WTC11 (cell line): ENCODE results near the gene U2AF2. TPM values are rescaled to one million over a fixed set of nuclear protein-coding genes. Genes with fewer than 3 reads are reported as not detected.

Experiments
- ATAC-seq: fragments of 200-7000 bp; cut with Tn5 transposase; 2 replicates; pipeline ENCODE4 v1.10.0; 2021; ENCODE audit warnings: mild to moderate bottlenecking, moderate library complexity
- CTCF ChIA-PET: fragments of 300-600 bp; sonication (Branson Sonifier 250); formaldehyde crosslinking; loops from one replicate; lab custom pipeline; 2021; ENCODE audit warnings: antibody characterized with exemption; lab: Charles Lee
- POLR2A ChIA-PET: fragments of 350-600 bp; sonication (Branson Sonifier 250); formaldehyde crosslinking; loops from one replicate; lab custom pipeline; 2021; ENCODE audit warnings: antibody characterized with exemption; lab: Charles Lee
- DNase-seq: peaks from one replicate; pipeline ENCODE4 v3.0.0; 2021; ENCODE audit warnings: low spot score
- H3K27ac Mint-ChIP-seq: 2 replicates; pipeline ENCODE4 v1.8.0; 2021; ENCODE audit warnings: mixed read lengths
- H3K27me3 Mint-ChIP-seq: 2 replicates; pipeline ENCODE4 v1.8.0; 2021; ENCODE audit warnings: low read depth, mild to moderate bottlenecking, moderate library complexity, mixed read lengths
- H3K36me3 Mint-ChIP-seq: 2 replicates; pipeline ENCODE4 v1.8.0; 2021; ENCODE audit warnings: mixed read lengths
- H3K4me1 Mint-ChIP-seq: 2 replicates; pipeline ENCODE4 v1.8.0; 2022; ENCODE audit warnings: mixed read lengths
- H3K4me3 Mint-ChIP-seq: 2 replicates; pipeline ENCODE4 v1.8.0; 2021; ENCODE audit warnings: mild to moderate bottlenecking, moderate library complexity, mixed read lengths
- H3K9me3 Mint-ChIP-seq: 2 replicates; pipeline ENCODE4 v1.8.0; 2021; ENCODE audit warnings: mixed read lengths
- CREB1 ChIP-seq: sonication (generic); formaldehyde crosslinking; IDR thresholded peaks from 2 replicates; pipeline ENCODE4 v1.8.0; 2023; ENCODE audit warnings: mild to moderate bottlenecking, missing genetic modification reagents
- GABPB1 ChIP-seq: sonication (generic); formaldehyde crosslinking; IDR thresholded peaks from 2 replicates; pipeline ENCODE4 v1.8.1; 2023; ENCODE audit warnings: mild to moderate bottlenecking, missing genetic modification reagents
- GTF2I ChIP-seq: fragments of 250-450 bp; sonication (Bioruptor Pico); conservative IDR thresholded peaks from 2 replicates; pipeline ENCODE4 v1.4.0; 2021; ENCODE audit warnings: mild to moderate bottlenecking
- IRF2 ChIP-seq: sonication (generic); formaldehyde crosslinking; IDR thresholded peaks from 2 replicates; pipeline ENCODE4 v1.8.0; 2022; ENCODE audit warnings: low read depth, missing genetic modification reagents, borderline replicate concordance
- KAT7 ChIP-seq: sonication (generic); formaldehyde crosslinking; IDR thresholded peaks from 2 replicates; pipeline ENCODE4 v1.8.1; 2023; ENCODE audit warnings: missing genetic modification reagents, mild to moderate bottlenecking, borderline replicate concordance
- NFYB ChIP-seq: sonication (generic); formaldehyde crosslinking; conservative IDR thresholded peaks from 2 replicates; pipeline ENCODE4 v1.8.0; 2022; ENCODE audit warnings: low read depth, missing genetic modification reagents
- NR1H2 ChIP-seq: sonication (generic); formaldehyde crosslinking; IDR thresholded peaks from 2 replicates; pipeline ENCODE4 v1.9.0; 2021; ENCODE audit warnings: mild to moderate bottlenecking, moderate library complexity, missing genetic modification reagents
- NR2C2 ChIP-seq: sonication (generic); formaldehyde crosslinking; IDR thresholded peaks from 2 replicates; pipeline ENCODE4 v1.8.0; 2022; ENCODE audit warnings: mild to moderate bottlenecking, missing genetic modification reagents
- PRRX2 ChIP-seq: fragments of 250-450 bp; sonication (Bioruptor Pico); IDR thresholded peaks from 2 replicates; pipeline ENCODE4 v1.8.0; 2021; ENCODE audit warnings: mild to moderate bottlenecking
- RELA ChIP-seq: sonication (generic); formaldehyde crosslinking; IDR thresholded peaks from 2 replicates; pipeline ENCODE4 v1.8.1; 2022; ENCODE audit warnings: missing genetic modification reagents, mild to moderate bottlenecking, borderline replicate concordance
- SP1 ChIP-seq: sonication (generic); formaldehyde crosslinking; conservative IDR thresholded peaks from 2 replicates; pipeline ENCODE4 v1.8.1; 2022; ENCODE audit warnings: missing genetic modification reagents
- TEAD4 ChIP-seq: sonication (generic); formaldehyde crosslinking; IDR thresholded peaks from 2 replicates; pipeline ENCODE4 v1.8.0; 2022; ENCODE audit warnings: mild to moderate bottlenecking, missing genetic modification reagents
- TP53 ChIP-seq: sonication (generic); formaldehyde crosslinking; IDR thresholded peaks from 2 replicates; pipeline ENCODE4 v1.8.1; 2023; ENCODE audit warnings: mild to moderate bottlenecking, missing genetic modification reagents
- ZBTB21 ChIP-seq: sonication (generic); formaldehyde crosslinking; IDR thresholded peaks from 2 replicates; pipeline ENCODE4 v1.8.1; 2023; ENCODE audit warnings: mild to moderate bottlenecking, missing genetic modification reagents, borderline replicate concordance
- ZNF138 ChIP-seq: sonication (generic); formaldehyde crosslinking; conservative IDR thresholded peaks from 2 replicates; pipeline ENCODE4 v1.8.1; 2022; ENCODE audit warnings: mild to moderate bottlenecking, moderate library complexity, missing genetic modification reagents
- ZNF416 ChIP-seq: fragments of 250-450 bp; sonication (Bioruptor Pico); IDR thresholded peaks from 2 replicates; pipeline ENCODE4 v1.9.0; 2021; ENCODE audit warnings: mild to moderate bottlenecking, inconsistent platforms
- total RNA-seq: library from RNA; stranded (reverse); gene quantifications from 3 replicates; pipeline ENCODE4 v1.2.3, GENCODE V29; 2021
- TF ChIP-seq, protein P1 (sequence below): fragments of 250-450 bp; sonication (Bioruptor Pico); IDR thresholded peaks from 2 replicates; pipeline ENCODE4 v2.1.2; 2022; ENCODE audit warnings: mild to moderate bottlenecking, moderate library complexity
- TF ChIP-seq, protein P2 (sequence below): sonication (generic); formaldehyde crosslinking; IDR thresholded peaks from 2 replicates; pipeline ENCODE4 v1.8.0; 2022; ENCODE audit warnings: mild to moderate bottlenecking, missing genetic modification reagents
- TF ChIP-seq, protein P3 (sequence below): sonication (generic); formaldehyde crosslinking; IDR thresholded peaks from 2 replicates; pipeline ENCODE4 v1.8.1; 2023; ENCODE audit warnings: mild to moderate bottlenecking, moderate library complexity, missing genetic modification reagents
- TF ChIP-seq, protein P4 (sequence below): fragments of 250-450 bp; sonication (Bioruptor Pico); conservative IDR thresholded peaks from 2 replicates; pipeline ENCODE4 v1.9.0; 2021; ENCODE audit warnings: mild to moderate bottlenecking
- TF ChIP-seq, protein P5 (sequence below): sonication (generic); formaldehyde crosslinking; IDR thresholded peaks from 2 replicates; pipeline ENCODE4 v1.8.1; 2023; ENCODE audit warnings: mild to moderate bottlenecking, missing genetic modification reagents, moderate library complexity
- TF ChIP-seq, protein P6 (sequence below): fragments of 250-450 bp; sonication (Bioruptor Pico); IDR thresholded peaks from 2 replicates; pipeline ENCODE4 v1.9.0; 2021; ENCODE audit warnings: mild to moderate bottlenecking
- TF ChIP-seq, protein P7 (sequence below): fragments of 250-450 bp; sonication (Bioruptor Pico); IDR thresholded peaks from 2 replicates; pipeline ENCODE4 v1.9.0; 2021; ENCODE audit warnings: mild to moderate bottlenecking, borderline replicate concordance

U2AF2 gene
- total RNA-seq, 1 experiment from 2014 or later, result 302 TPM

DNA sequence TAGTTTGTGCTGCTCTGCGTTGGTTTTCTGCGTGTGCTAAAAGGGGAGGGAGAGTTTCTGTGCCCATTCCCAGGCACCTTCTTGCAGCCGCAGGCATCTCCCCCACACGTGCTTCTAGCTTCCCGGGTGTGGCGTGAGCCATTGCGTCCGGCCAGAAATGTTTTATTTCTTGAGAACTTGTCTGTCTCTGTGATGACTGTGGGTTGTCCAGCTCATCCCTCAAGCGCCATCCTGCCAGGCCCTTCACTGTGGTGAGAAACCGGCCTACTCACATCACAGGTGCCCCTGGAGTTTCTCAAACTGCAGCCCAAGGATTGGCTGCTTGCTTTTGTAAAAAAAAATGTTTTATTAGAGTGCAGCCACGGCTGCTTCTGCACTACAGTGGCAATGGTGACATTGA lies 44.4 kb downstream of the U2AF2 start:
- POLR2A ChIA-PET, result no interaction called here
- ATAC-seq (no peak), DNase-seq (no peak)
- no peaks in the 10 kb centered on the region; the same call in 1 of the 2 replicates for H3K27me3 Mint-ChIP-seq
- TF ChIP-seq NR2C2 (CRISPR knock-in tag) (no peak), NFYB (no peak), RELA (no peak), TP53 (CRISPR knock-in tag) (no peak), NR1H2 (CRISPR knock-in tag) (no peak), GTF2I (CRISPR knock-in tag) (no peak), IRF2 (CRISPR knock-in tag) (no peak)
- TF ChIP-seq, protein P1, sequence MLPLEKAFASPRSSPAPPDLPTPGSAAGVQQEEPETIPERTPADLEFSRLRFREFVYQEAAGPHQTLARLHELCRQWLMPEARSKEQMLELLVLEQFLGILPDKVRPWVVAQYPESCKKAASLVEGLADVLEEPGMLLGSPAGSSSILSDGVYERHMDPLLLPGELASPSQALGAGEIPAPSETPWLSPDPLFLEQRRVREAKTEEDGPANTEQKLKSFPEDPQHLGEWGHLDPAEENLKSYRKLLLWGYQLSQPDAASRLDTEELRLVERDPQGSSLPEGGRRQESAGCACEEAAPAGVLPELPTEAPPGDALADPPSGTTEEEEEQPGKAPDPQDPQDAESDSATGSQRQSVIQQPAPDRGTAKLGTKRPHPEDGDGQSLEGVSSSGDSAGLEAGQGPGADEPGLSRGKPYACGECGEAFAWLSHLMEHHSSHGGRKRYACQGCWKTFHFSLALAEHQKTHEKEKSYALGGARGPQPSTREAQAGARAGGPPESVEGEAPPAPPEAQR (CRISPR knock-in tag), result no peak
- TF ChIP-seq, protein P2, sequence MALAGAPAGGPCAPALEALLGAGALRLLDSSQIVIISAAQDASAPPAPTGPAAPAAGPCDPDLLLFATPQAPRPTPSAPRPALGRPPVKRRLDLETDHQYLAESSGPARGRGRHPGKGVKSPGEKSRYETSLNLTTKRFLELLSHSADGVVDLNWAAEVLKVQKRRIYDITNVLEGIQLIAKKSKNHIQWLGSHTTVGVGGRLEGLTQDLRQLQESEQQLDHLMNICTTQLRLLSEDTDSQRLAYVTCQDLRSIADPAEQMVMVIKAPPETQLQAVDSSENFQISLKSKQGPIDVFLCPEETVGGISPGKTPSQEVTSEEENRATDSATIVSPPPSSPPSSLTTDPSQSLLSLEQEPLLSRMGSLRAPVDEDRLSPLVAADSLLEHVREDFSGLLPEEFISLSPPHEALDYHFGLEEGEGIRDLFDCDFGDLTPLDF (CRISPR knock-in tag), result no peak
- TF ChIP-seq, all 79 proteins: peak for 0
- CTCF ChIA-PET, result no interaction called here
- Mint-ChIP-seq H3K36me3 (peaks cover 35% of the 10 kb centered on the region), H3K4me1 (no peaks in the 10 kb centered on the region), H3K4me3 (no peak overlapping the region), H3K27ac (no peak overlapping the region), H3K9me3 (no peaks in the 10 kb centered on the region; the same call in 1 of the 2 replicates)

DNA sequence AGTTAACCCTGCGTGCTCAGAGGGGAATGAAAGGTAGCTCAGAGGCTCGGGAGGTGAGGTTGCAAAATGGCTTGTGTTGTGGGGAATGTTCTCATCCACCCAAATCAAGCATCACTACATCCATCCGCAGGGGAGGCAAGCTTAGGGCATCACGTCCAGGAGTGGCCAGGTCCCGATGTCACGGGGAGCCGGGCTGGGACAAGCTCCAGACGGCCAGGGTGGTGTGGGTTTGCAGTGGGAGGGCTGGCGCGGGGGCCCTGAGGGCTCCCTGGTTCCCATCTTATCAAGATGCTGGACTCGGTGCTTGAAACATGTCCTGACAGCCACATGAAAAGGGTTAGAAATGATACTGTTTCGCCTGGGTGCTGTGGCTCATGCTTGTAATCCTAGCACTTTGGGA lies 46.0 kb downstream of the U2AF2 start:
- Mint-ChIP-seq H3K4me3 (no peak overlapping the region), H3K27me3 (peaks cover 3% of the 10 kb centered on the region; the same call in 1 of the 2 replicates), H3K36me3 (peaks cover 46% of the 10 kb centered on the region), H3K27ac (no peak overlapping the region), H3K9me3 (peaks cover 13% of the 10 kb centered on the region), H3K4me1 (no peaks in the 10 kb centered on the region)
- ChIA-PET POLR2A (no interaction called here), CTCF (interaction anchor here (1.3 kb wide), 1 partner anchor 29 kb away, joined by 3 read pairs; no protein-coding TSS in a partner anchor)
- ATAC-seq (no peak), DNase-seq (no peak)
- TF ChIP-seq ZBTB21 (no peak), GABPB1 (CRISPR knock-in tag) (no peak), ZNF416 (CRISPR knock-in tag) (no peak), TEAD4 (CRISPR knock-in tag) (no peak), CREB1 (CRISPR knock-in tag) (no peak), ZNF138 (no peak), PRRX2 (CRISPR knock-in tag) (no peak), KAT7 (no peak), SP1 (CRISPR knock-in tag) (no peak)
- TF ChIP-seq, protein P3, sequence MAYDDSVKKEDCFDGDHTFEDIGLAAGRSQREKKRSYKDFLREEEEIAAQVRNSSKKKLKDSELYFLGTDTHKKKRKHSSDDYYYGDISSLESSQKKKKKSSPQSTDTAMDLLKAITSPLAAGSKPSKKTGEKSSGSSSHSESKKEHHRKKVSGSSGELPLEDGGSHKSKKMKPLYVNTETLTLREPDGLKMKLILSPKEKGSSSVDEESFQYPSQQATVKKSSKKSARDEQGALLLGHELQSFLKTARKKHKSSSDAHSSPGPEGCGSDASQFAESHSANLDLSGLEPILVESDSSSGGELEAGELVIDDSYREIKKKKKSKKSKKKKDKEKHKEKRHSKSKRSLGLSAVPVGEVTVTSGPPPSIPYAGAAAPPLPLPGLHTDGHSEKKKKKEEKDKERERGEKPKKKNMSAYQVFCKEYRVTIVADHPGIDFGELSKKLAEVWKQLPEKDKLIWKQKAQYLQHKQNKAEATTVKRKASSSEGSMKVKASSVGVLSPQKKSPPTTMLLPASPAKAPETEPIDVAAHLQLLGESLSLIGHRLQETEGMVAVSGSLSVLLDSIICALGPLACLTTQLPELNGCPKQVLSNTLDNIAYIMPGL (CRISPR knock-in tag), result no peak
- TF ChIP-seq, protein P4, sequence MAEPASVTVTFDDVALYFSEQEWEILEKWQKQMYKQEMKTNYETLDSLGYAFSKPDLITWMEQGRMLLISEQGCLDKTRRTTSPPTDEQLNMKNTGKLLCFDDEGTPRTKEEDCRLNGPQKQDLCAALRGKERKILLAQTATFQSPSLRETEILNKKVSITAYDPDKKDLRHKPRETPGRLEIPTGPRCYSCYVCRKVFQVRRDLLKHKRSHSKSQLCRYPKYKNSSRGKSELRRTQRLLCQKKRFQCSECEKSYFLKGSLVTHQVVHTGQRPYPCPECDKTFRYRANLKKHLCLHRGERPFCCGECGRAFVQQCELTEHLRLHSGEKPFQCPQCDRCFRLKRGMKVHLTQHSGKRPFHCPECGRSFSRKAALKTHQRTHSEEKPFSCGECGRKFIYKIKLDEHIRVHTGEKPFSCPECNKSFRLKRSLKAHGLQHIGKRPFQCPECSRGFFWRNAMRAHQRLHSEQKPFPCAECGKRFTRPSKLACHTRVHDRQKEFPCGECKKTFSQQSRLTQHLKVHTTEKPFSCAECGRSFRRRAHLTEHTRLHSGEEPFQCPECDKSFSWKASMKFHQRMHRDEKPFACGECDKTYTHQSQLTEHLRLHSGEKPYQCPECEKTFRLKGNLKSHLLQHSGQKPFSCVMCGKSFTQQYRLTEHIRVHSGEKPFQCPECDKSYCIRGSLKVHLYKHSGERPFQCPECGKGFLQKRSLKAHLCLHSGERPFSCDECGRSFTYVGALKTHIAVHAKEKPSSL (CRISPR knock-in tag), result no peak
- TF ChIP-seq, protein P5, sequence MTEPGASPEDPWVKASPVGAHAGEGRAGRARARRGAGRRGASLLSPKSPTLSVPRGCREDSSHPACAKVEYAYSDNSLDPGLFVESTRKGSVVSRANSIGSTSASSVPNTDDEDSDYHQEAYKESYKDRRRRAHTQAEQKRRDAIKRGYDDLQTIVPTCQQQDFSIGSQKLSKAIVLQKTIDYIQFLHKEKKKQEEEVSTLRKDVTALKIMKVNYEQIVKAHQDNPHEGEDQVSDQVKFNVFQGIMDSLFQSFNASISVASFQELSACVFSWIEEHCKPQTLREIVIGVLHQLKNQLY, result no peak
- TF ChIP-seq, protein P6, sequence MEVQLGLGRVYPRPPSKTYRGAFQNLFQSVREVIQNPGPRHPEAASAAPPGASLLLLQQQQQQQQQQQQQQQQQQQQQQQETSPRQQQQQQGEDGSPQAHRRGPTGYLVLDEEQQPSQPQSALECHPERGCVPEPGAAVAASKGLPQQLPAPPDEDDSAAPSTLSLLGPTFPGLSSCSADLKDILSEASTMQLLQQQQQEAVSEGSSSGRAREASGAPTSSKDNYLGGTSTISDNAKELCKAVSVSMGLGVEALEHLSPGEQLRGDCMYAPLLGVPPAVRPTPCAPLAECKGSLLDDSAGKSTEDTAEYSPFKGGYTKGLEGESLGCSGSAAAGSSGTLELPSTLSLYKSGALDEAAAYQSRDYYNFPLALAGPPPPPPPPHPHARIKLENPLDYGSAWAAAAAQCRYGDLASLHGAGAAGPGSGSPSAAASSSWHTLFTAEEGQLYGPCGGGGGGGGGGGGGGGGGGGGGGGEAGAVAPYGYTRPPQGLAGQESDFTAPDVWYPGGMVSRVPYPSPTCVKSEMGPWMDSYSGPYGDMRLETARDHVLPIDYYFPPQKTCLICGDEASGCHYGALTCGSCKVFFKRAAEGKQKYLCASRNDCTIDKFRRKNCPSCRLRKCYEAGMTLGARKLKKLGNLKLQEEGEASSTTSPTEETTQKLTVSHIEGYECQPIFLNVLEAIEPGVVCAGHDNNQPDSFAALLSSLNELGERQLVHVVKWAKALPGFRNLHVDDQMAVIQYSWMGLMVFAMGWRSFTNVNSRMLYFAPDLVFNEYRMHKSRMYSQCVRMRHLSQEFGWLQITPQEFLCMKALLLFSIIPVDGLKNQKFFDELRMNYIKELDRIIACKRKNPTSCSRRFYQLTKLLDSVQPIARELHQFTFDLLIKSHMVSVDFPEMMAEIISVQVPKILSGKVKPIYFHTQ (CRISPR knock-in tag), result no peak
- TF ChIP-seq, protein P7, sequence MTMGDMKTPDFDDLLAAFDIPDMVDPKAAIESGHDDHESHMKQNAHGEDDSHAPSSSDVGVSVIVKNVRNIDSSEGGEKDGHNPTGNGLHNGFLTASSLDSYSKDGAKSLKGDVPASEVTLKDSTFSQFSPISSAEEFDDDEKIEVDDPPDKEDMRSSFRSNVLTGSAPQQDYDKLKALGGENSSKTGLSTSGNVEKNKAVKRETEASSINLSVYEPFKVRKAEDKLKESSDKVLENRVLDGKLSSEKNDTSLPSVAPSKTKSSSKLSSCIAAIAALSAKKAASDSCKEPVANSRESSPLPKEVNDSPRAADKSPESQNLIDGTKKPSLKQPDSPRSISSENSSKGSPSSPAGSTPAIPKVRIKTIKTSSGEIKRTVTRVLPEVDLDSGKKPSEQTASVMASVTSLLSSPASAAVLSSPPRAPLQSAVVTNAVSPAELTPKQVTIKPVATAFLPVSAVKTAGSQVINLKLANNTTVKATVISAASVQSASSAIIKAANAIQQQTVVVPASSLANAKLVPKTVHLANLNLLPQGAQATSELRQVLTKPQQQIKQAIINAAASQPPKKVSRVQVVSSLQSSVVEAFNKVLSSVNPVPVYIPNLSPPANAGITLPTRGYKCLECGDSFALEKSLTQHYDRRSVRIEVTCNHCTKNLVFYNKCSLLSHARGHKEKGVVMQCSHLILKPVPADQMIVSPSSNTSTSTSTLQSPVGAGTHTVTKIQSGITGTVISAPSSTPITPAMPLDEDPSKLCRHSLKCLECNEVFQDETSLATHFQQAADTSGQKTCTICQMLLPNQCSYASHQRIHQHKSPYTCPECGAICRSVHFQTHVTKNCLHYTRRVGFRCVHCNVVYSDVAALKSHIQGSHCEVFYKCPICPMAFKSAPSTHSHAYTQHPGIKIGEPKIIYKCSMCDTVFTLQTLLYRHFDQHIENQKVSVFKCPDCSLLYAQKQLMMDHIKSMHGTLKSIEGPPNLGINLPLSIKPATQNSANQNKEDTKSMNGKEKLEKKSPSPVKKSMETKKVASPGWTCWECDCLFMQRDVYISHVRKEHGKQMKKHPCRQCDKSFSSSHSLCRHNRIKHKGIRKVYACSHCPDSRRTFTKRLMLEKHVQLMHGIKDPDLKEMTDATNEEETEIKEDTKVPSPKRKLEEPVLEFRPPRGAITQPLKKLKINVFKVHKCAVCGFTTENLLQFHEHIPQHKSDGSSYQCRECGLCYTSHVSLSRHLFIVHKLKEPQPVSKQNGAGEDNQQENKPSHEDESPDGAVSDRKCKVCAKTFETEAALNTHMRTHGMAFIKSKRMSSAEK (CRISPR knock-in tag), result no peak
